Measurements from ENCODE around the gene ALDH4A1.
A peak's percentile ranks its signal among the peaks of the same experiment; 100 is the strongest.

The ALDH4A1 gene

GRCh38 chr1:18885311-18886002, 16.9 kb downstream of the ALDH4A1 start:
- DNase-seq, result no peak
- intact Hi-C loops (cut with DNase I), result no loop called here

- intact Hi-C loops (cut with DNase I), result no loop called here
- no peak for DNase-seq
Observed at GRCh38 chr1:18884727-18885126, 17.6 kb downstream of the ALDH4A1 start.

- intact Hi-C loops (cut with DNase I), result no loop called here
- no peak for DNase-seq
Observed at GRCh38 chr1:18884419-18884717, 18.0 kb downstream of the ALDH4A1 start.

GRCh38 chr1:18883636-18884418, 18.5 kb downstream of the ALDH4A1 start:
- intact Hi-C loops (cut with DNase I), result no loop called here
- DNase-seq, result peak; percentile 80 to 96 (median 89)

- DNase-seq, result no peak
- intact Hi-C loops (cut with DNase I), result no loop called here
Observed at GRCh38 chr1:18883079-18883478, 19.3 kb downstream of the ALDH4A1 start.

- DNase-seq, result peak in 19 of 42 donors; percentile 18 to 75 (median 30)
Observed at GRCh38 chr1:18882486-18882885, 19.9 kb downstream of the ALDH4A1 start.

GRCh38 chr1:18881642-18882431, 20.5 kb downstream of the ALDH4A1 start:
- DNase-seq, result no peak
- intact Hi-C loops (cut with DNase I), result no loop called here

More at GRCh38 chr1:18882486-18882885, 19.9 kb downstream of the ALDH4A1 start:
- intact Hi-C loops (cut with DNase I), result no loop called here

- intact Hi-C loops (cut with DNase I), result no loop called here
- DNase-seq, result no peak
Observed at GRCh38 chr1:18881164-18881563, 21.2 kb downstream of the ALDH4A1 start.

GRCh38 chr1:18880585-18880984, 21.8 kb downstream of the ALDH4A1 start:
- intact Hi-C loops (cut with DNase I), result no loop called here
- no peak for DNase-seq

- no peak for DNase-seq
- intact Hi-C loops (cut with DNase I), result loop anchor here (5.0 kb wide), 1 partner anchor 283 kb away; no protein-coding TSS in a partner anchor
Observed at GRCh38 chr1:18879791-18880309, 22.5 kb downstream of the ALDH4A1 start.

GRCh38 chr1:18879215-18879790, 23.1 kb downstream of the ALDH4A1 start:
- intact Hi-C loops (cut with DNase I), result loop anchor here (5.0 kb wide), 1 partner anchor 282 kb away; no protein-coding TSS in a partner anchor
- no peak for DNase-seq

GRCh38 chr1:18878538-18879214, 23.7 kb downstream of the ALDH4A1 start:
- intact Hi-C loops (cut with DNase I), result loop anchor here (5.0 kb wide), 1 partner anchor 281 kb away; no protein-coding TSS in a partner anchor
- DNase-seq, result no peak

GRCh38 chr1:18877282-18877681, 25.1 kb downstream of the ALDH4A1 start:
- DNase-seq, result no peak
- intact Hi-C loops (cut with DNase I), result loop anchor here (5.0 kb wide), 1 partner anchor 280 kb away; no protein-coding TSS in a partner anchor

- DNase-seq, result no peak
- intact Hi-C loops (cut with DNase I), result loop anchor here (5.0 kb wide), 1 partner anchor 279 kb away; no protein-coding TSS in a partner anchor
Observed at GRCh38 chr1:18876210-18876609, 26.1 kb downstream of the ALDH4A1 start.

GRCh38 chr1:18875796-18876128, 26.6 kb downstream of the ALDH4A1 start:
- intact Hi-C loops (cut with DNase I), result loop anchor here (5.0 kb wide), 1 partner anchor 278 kb away; no protein-coding TSS in a partner anchor

GRCh38 chr1:18875107-18875795, 27.1 kb downstream of the ALDH4A1 start:
- intact Hi-C loops (cut with DNase I), result loop anchor here (5.0 kb wide), 1 partner anchor 278 kb away; no protein-coding TSS in a partner anchor
- DNase-seq, result peak; percentile 69 to 93 (median 85)

More at GRCh38 chr1:18875796-18876128, 26.6 kb downstream of the ALDH4A1 start:
- DNase-seq, result no peak

- no peak for DNase-seq
- intact Hi-C loops (cut with DNase I), result no loop called here
Observed at GRCh38 chr1:18874600-18874999, 27.8 kb downstream of the ALDH4A1 start.

- no peak for DNase-seq
- intact Hi-C loops (cut with DNase I), result no loop called here
Observed at GRCh38 chr1:18874036-18874435, 28.3 kb downstream of the ALDH4A1 start.
